CD4-positive, alpha-beta T cell (primary cell): ENCODE measurements around the gene KDELR3. TPM values are rescaled to one million over a fixed set of nuclear protein-coding genes. Genes with fewer than 3 reads are reported as not detected.
A peak's percentile ranks its signal among the peaks of the same experiment; 100 is the strongest.

ENCODE experiments used
- ATAC-seq: fragments of 200-7000 bp; cut with Tn5 transposase; one replicate; pipeline ENCODE4 v1.10.0; 2022; ENCODE audit warnings: mild to moderate bottlenecking; ENCODE audit not compliant: poor library complexity
- CTCF ChIA-PET: fragments of 350-600 bp; sonication (Branson Sonifier 250); formaldehyde crosslinking; loops from one replicate; lab custom pipeline; 2021; ENCODE audit warnings: antibody characterized with exemption, inconsistent platforms; lab: Charles Lee
- POLR2A ChIA-PET: fragments of 350-600 bp; sonication (Branson Sonifier 250); formaldehyde crosslinking; loops from one replicate; lab custom pipeline; 2021; ENCODE audit warnings: antibody characterized with exemption, inconsistent platforms; lab: Charles Lee
- DNase-seq, 14 experiments: peaks; one replicate each; pipeline ENCODE4 v3.0.0-alpha.2; 2013 to 2020; ENCODE audit warnings: mixed read lengths in 2 of 14
- H3K27ac ChIP-seq, 2 donors: one replicate each; pipeline versions ENCODE4 v1.5.1 to v1.7.0; 2013; ENCODE audit warnings: low read length in 2 of 2, low read depth in 1 of 2, mild to moderate bottlenecking in 1 of 2
- H3K27me3 ChIP-seq, 2 experiments: 1 replicate in 1 of 2; 2 replicates in 1 of 2; pipeline versions ENCODE4 v1.6.1 to v1.7.0; 2013; ENCODE audit warnings: low read length in 2 of 2, control low read depth in 1 of 2, mild to moderate bottlenecking in 1 of 2, moderate library complexity in 1 of 2; ENCODE audit not compliant: insufficient read depth in 2 of 2, control insufficient read depth in 1 of 2
- H3K36me3 ChIP-seq: one replicate; pipeline ENCODE4 v1.6.1; 2013; ENCODE audit warnings: low read length, control low read depth; ENCODE audit not compliant: insufficient read depth
- H3K4me1 ChIP-seq: one replicate; pipeline ENCODE4 v1.6.1; 2013; ENCODE audit warnings: low read length, control low read depth; ENCODE audit not compliant: insufficient read depth
- H3K4me3 ChIP-seq: one replicate; pipeline ENCODE4 v1.5.1; 2013; ENCODE audit warnings: mild to moderate bottlenecking, low read length, moderate library complexity
- H3K9me3 ChIP-seq, 2 experiments: 1 replicate in 1 of 2; 2 replicates in 1 of 2; pipeline versions ENCODE4 v1.6.1 to v1.7.0; 2013; ENCODE audit warnings: low read length in 2 of 2, mild to moderate bottlenecking in 2 of 2, control low read depth in 1 of 2, moderate library complexity in 1 of 2; ENCODE audit not compliant: control insufficient read depth in 1 of 2, insufficient read depth in 1 of 2
- H3K27ac Mint-ChIP-seq: one replicate; pipeline ENCODE4 v1.8.0; 2020; ENCODE audit warnings: mixed read lengths
- H3K27me3 Mint-ChIP-seq: one replicate; pipeline ENCODE4 v1.8.0; 2021; ENCODE audit warnings: mixed read lengths
- H3K36me3 Mint-ChIP-seq: one replicate; pipeline ENCODE4 v1.8.0; 2021; ENCODE audit warnings: low read depth, mixed read lengths
- H3K4me1 Mint-ChIP-seq: one replicate; pipeline ENCODE4 v1.8.0; 2021; ENCODE audit warnings: low read depth, mixed read lengths
- H3K4me3 Mint-ChIP-seq: one replicate; pipeline ENCODE4 v1.8.0; 2020; ENCODE audit warnings: mild to moderate bottlenecking, mixed read lengths
- H3K9me3 Mint-ChIP-seq: one replicate; pipeline ENCODE4 v1.8.0; 2020; ENCODE audit warnings: mixed read lengths
- intact Hi-C, 2 experiments: fragments of 100-400 bp; cut with DNase I in 1 of 2; cut with micrococcal nuclease in 1 of 2; formaldehyde crosslinking; loops; one replicate each; pipeline versions ENCODE4 v1.15.1 to v1.9.0; 2023 to 2025; cut with DNase I, micrococcal nuclease
- total RNA-seq, 174 experiments: library from RNA in 2 of 174; stranded (reverse) in 2 of 174; gene quantifications; one replicate each; pipeline ENCODE4 v1.2.3 and lab custom pipeline; 2021 to 2026
- TF ChIP-seq, protein P1 (sequence below): fragments of 200-600 bp; IDR thresholded peaks from one replicate; pipeline ENCODE4 v1.8.0; 2022; ENCODE audit warnings: antibody characterized with exemption, mild to moderate bottlenecking

The KDELR3 gene
- total RNA-seq, 2 experiments from 2014 or later, result not detected

DNA sequence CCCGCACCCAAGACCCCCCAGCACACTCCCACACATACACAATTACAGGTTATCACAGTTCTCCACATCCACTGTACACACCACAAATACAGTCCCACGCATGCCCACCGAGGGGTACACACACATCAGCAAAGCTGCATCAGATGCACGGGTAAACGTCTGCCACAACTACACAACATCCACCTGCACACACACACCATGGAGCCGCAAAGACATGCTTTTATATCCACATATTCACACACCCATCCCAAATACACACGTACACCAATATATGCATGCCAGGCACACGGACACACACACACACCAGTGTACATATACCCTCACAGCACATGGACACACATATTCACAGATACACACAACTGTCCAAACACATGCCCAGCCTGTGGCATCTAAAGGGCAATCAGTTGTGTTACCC is 7.5 kb upstream of the KDELR3 start:
- CTCF ChIA-PET, result no interaction called here
- H3K27me3 ChIP-seq, result peaks cover 54 to 56% of the 10 kb centered on the region in 2 experiments
- intact Hi-C loops, result no loop called here

DNA sequence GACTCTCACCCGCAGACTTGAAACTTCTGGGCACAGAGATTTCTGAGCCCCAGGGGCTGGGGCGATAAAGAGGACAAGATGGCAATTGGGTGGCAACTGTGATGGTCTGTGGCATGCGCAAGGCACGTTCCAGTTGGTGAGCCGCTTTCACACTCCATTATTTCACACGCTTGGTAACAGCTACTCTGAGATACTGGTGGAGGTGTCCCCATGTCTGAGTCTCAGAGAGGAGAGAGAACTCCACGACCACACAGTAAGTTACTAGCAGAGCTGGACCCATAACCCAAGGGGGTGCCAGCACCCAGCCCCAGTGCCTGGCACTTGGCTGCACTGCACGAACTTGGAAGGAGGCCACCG is 6.9 kb upstream of the KDELR3 start:
- Histone ChIP-seq H3K4me3 (no peak overlapping the region), H3K4me1 (peaks cover 13% of the 10 kb centered on the region), H3K27ac (no peak overlapping the region), H3K36me3 (no peaks in the 10 kb centered on the region), H3K27me3 (peaks cover 55 to 61% of the 10 kb centered on the region in 2 experiments), H3K9me3 (peaks cover 0 to 18% of the 10 kb centered on the region in 2 experiments)
- DNase-seq (no peak), ATAC-seq (peak; percentile 41)
- Mint-ChIP-seq H3K27ac (no peak overlapping the region), H3K9me3 (no peaks in the 10 kb centered on the region), H3K4me1 (peaks cover 13% of the 10 kb centered on the region), H3K36me3 (no peaks in the 10 kb centered on the region), H3K27me3 (peaks cover 82% of the 10 kb centered on the region), H3K4me3 (no peak overlapping the region)
- TF ChIP-seq, protein P1, sequence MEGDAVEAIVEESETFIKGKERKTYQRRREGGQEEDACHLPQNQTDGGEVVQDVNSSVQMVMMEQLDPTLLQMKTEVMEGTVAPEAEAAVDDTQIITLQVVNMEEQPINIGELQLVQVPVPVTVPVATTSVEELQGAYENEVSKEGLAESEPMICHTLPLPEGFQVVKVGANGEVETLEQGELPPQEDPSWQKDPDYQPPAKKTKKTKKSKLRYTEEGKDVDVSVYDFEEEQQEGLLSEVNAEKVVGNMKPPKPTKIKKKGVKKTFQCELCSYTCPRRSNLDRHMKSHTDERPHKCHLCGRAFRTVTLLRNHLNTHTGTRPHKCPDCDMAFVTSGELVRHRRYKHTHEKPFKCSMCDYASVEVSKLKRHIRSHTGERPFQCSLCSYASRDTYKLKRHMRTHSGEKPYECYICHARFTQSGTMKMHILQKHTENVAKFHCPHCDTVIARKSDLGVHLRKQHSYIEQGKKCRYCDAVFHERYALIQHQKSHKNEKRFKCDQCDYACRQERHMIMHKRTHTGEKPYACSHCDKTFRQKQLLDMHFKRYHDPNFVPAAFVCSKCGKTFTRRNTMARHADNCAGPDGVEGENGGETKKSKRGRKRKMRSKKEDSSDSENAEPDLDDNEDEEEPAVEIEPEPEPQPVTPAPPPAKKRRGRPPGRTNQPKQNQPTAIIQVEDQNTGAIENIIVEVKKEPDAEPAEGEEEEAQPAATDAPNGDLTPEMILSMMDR, result no peak
- intact Hi-C loops, result no loop called here
- CTCF ChIA-PET, result no interaction called here
- POLR2A ChIA-PET, result no interaction called here

More for the DNA sequence above, 7.5 kb upstream of the KDELR3 start:
- no peak for ATAC-seq
- no peak overlapping the region for H3K27ac Mint-ChIP-seq
- peaks cover 78% of the 10 kb centered on the region for H3K27me3 Mint-ChIP-seq
- H3K4me1 ChIP-seq, result peaks cover 14% of the 10 kb centered on the region
- H3K9me3 ChIP-seq, result peaks cover 0 to 13% of the 10 kb centered on the region in 2 experiments
- TF ChIP-seq, protein P1, result no peak
- H3K4me1 Mint-ChIP-seq, result peaks cover 13% of the 10 kb centered on the region
- H3K9me3 Mint-ChIP-seq, result no peaks in the 10 kb centered on the region
- DNase-seq, result no peak
- H3K4me3 Mint-ChIP-seq, result no peak overlapping the region
- H3K36me3 Mint-ChIP-seq, result no peaks in the 10 kb centered on the region
- no peak overlapping the region for H3K4me3 ChIP-seq
- no peaks in the 10 kb centered on the region for H3K36me3 ChIP-seq
- H3K27ac ChIP-seq, result no peak overlapping the region
- POLR2A ChIA-PET, result no interaction called here

- Mint-ChIP-seq H3K36me3 (no peaks in the 10 kb centered on the region), H3K9me3 (no peaks in the 10 kb centered on the region), H3K27ac (no peak overlapping the region), H3K27me3 (peaks cover 83% of the 10 kb centered on the region), H3K4me1 (peaks cover 10% of the 10 kb centered on the region), H3K4me3 (peak overlapping the region; percentile 4)
- peaks cover 0 to 18% of the 10 kb centered on the region in 2 experiments for H3K9me3 ChIP-seq
- DNase-seq (peak in 12 of 14 experiments; percentile 17 to 69 (median 43)), ATAC-seq (peak; percentile 84)
- intact Hi-C loops, result no loop called here
- no peaks in the 10 kb centered on the region for H3K36me3 ChIP-seq
- CTCF ChIA-PET, result no interaction called here
- H3K27me3 ChIP-seq, result peaks cover 50 to 56% of the 10 kb centered on the region in 2 experiments
- no peak overlapping the region for H3K27ac ChIP-seq
- H3K4me1 ChIP-seq, result peaks cover 12% of the 10 kb centered on the region
- no peak overlapping the region for H3K4me3 ChIP-seq
- TF ChIP-seq, protein P1, result no peak
- POLR2A ChIA-PET, result no interaction called here
These were observed 6.3 kb upstream of the KDELR3 start for GRCh38 chr22:38461414-38462081.
